ENCODE data around the gene PRKCB.

Gene PRKCB

DNA sequence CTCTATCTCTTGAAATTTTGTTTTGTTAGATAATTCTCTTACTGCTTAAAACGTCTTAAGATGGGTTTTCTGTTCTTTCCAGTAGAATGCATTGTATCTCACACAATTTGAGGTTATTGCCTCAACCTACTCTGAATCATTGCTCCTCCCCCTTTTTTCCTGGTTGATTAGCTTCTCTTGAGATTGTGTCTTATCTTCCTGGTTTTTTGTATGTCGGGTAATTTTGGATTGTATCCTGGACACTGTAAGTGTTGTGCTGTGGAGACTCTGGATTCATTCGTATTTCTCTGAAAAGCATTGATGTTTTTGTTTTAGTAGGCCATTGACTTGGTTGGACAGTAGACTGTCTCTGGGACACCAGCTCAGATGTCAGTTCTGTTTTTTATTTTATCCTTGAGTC, 26.1 kb downstream of the PRKCB start:
- in situ Hi-C loops (cut with HindIII; ENCODE audit: low sequenced_read_pairs) = no loop called here

DNA sequence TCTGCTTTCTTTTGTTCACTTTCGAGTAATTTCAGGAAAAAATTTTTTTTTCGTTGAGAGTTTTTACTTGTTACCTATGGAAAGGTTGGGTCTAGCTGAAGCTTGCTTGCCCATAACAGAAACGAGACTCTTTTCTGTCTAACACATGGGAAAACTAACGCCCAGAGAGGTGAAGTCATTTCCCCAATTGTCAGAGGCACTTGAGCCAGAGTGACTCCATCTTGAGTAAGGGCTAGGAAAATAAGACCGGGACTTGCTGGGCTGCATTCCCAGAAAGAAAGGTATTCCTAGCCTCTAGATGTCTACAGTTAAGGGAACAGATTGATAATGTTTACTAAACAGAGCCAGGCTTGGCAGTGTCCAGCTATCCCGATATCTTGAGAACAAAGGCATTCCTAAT, 26.8 kb downstream of the PRKCB start:
- TF ChIP-seq, protein P1, sequence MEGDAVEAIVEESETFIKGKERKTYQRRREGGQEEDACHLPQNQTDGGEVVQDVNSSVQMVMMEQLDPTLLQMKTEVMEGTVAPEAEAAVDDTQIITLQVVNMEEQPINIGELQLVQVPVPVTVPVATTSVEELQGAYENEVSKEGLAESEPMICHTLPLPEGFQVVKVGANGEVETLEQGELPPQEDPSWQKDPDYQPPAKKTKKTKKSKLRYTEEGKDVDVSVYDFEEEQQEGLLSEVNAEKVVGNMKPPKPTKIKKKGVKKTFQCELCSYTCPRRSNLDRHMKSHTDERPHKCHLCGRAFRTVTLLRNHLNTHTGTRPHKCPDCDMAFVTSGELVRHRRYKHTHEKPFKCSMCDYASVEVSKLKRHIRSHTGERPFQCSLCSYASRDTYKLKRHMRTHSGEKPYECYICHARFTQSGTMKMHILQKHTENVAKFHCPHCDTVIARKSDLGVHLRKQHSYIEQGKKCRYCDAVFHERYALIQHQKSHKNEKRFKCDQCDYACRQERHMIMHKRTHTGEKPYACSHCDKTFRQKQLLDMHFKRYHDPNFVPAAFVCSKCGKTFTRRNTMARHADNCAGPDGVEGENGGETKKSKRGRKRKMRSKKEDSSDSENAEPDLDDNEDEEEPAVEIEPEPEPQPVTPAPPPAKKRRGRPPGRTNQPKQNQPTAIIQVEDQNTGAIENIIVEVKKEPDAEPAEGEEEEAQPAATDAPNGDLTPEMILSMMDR (IDR thresholded peaks at IDR 0.05; ENCODE audit: low read depth, low read length) = no peak
- no peak overlapping the region for H3K4me3 ChIP-seq (ENCODE audit: low read depth, low read length)
- DNase-seq (ENCODE audit: low read depth, low spot score) = no peak
- in situ Hi-C loops (cut with HindIII; ENCODE audit: low sequenced_read_pairs) = no loop called here

More for the DNA sequence above, 26.1 kb downstream of the PRKCB start:
- no peak overlapping the region for H3K4me3 ChIP-seq (ENCODE audit: low read depth, low read length)
- no peak for DNase-seq (ENCODE audit: low read depth, low spot score)
- TF ChIP-seq, protein P1 (IDR thresholded peaks at IDR 0.05; ENCODE audit: low read depth, low read length) = no peak

DNA sequence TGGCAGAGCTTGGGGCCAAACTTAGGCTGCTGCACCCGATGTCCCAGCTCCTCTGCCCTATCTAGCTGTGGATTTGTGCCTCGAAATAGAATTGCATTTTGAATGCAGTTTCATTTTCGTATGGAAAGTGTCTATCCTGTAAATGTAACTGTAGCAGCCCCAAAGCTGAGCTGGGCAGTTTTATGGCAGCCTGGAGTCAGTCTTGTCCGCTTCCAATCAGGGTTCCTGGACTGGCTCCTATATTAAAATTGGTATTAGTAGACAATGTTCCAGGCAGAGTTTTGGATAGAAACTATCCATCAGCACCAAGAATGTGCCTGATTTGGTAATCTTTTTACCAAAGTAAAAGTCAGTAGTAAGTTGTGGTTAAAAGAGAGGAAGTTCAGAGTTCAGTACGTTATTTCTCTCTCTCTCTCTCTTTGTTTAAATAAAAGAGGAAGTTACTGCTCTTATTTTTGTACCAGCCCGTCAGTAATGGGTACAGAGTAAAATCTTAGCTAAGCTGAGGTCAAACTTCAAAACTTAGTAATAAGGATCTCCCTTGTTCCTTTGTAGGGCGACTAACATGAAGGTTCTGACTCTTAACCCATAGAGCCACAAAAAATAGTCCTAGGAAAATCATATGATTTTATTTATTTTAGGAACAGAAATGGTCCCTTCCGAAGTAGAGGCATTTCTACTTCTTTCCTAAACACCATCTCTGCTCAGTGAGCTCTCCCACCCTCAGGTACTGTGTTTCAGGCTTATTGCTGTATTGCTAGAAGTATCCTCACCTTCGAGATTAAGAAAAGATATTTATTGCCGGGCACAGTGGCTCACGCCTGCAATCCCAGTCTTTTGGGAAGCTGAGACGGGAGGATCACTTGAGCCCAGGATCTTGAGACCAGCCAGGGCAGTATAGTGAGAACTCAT, 28.0 kb downstream of the PRKCB start:
- TF ChIP-seq, protein P1 (IDR thresholded peaks at IDR 0.05; ENCODE audit: low read depth, low read length) = no peak
- DNase-seq (ENCODE audit: low read depth, low spot score) = no peak
- H3K4me3 ChIP-seq (ENCODE audit: low read depth, low read length) = no peak overlapping the region
- in situ Hi-C loops (cut with HindIII; ENCODE audit: low sequenced_read_pairs) = no loop called here

DNA sequence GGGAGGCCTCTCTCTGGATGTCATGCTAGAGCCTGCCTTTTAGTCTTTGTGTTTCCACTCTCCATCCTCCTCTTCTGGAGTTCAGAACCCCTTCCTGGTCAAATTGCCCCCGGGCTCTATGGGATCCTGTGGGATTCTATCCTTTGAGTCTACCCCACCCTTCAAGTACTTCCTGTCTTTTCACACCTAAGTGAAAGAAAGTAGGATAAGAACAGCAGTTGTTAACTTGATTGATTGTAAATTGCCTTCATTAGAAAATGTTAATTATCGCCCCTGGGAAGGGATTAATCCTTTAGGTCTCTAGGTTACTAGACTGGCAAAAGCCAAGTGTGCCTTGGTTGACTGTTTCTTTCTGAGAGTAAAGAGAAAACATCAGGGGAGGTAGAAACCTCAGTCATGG, 30.1 kb downstream of the PRKCB start:
- no peak overlapping the region for H3K4me3 ChIP-seq (ENCODE audit: low read depth, low read length)
- DNase-seq (ENCODE audit: low read depth, low spot score) = no peak
- TF ChIP-seq, protein P1 (IDR thresholded peaks at IDR 0.05; ENCODE audit: low read depth, low read length) = no peak
- in situ Hi-C loops (cut with HindIII; ENCODE audit: low sequenced_read_pairs) = no loop called here

DNA sequence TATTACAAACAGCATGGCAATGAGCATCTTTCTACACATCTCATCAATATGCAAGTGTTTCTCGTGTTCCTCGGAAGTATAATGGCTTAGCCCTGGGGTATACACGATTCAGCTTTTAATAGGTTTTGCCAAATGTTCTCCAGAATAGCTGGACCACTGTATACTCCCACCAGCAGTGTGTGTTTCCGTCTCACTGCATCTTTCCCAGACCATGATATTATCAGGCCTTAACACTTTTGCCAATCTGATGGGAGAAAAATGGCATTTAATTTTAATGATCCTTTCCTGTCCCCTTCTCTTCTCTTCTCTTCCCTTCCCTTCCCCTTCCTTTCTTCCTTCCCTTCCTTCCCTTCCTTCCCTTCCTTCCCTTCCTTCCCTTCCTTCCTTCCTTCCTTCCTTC, 30.8 kb downstream of the PRKCB start:
- H3K4me3 ChIP-seq (ENCODE audit: low read depth, low read length) = no peak overlapping the region
- in situ Hi-C loops (cut with HindIII; ENCODE audit: low sequenced_read_pairs) = no loop called here
- TF ChIP-seq, protein P1 (IDR thresholded peaks at IDR 0.05; ENCODE audit: low read depth, low read length) = no peak

DNA sequence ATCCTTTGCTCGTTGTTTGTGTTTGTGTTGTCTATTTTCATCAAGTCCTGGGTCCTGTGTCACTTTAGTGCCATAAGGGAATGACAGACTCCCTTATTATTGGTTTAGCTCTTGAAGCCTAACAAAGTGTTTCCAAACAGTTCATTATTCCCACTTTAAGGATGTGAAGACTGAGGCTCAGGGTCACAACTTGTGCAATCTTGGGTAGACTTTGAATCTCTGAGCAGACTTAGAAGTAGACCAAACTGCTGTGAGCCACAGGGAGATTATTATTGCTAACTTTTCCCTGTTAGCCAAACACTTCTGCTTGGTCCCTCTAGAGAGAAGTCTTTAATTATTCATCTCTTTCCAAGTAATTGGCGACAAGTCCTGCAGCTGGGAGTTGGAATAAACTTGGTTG, 31.8 kb downstream of the PRKCB start:
- no peak overlapping the region for H3K4me3 ChIP-seq (ENCODE audit: low read depth, low read length)
- in situ Hi-C loops (cut with HindIII; ENCODE audit: low sequenced_read_pairs) = no loop called here
- DNase-seq (ENCODE audit: low read depth, low spot score) = no peak
- TF ChIP-seq, protein P1 (IDR thresholded peaks at IDR 0.05; ENCODE audit: low read depth, low read length) = no peak

More for the DNA sequence above, 30.8 kb downstream of the PRKCB start:
- no peak for DNase-seq (ENCODE audit: low read depth, low spot score)

Measured in astrocyte of the spinal cord (primary cell).